ENCODE measurements around the gene CCL27.

CCL27 gene

DNA sequence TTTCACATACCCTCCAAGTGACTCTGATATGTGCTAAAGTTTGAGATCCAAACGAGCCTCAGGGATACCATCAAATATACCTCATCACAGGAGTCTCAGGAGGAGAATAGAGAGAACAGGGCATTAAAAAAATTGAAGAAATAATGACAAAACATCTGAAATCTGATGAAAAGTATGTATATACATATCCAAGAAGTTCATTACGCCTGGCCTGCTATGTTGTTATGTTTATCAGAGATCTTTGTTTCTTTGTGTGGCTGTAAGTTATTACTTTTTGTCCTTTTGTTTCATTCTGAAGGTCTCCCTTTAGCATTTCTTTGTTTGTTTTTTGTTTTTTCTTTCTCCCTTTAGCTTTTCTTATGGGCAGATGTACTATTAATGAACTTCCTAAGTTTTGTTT, 31.1 kb upstream of the CCL27 start:
- H3K27ac ChIP-seq (ENCODE audit: poor library complexity, severe bottlenecking) = no peak overlapping the region
- ATAC-seq (ENCODE audit: low read depth) (no peak), DNase-seq (ENCODE audit: low spot score) (no peak)
- no peaks in the 10 kb centered on the region for H3K4me1 ChIP-seq (ENCODE audit: insufficient read depth, poor library complexity, severe bottlenecking)
- H3K36me3 ChIP-seq (ENCODE audit: low read depth) = no peaks in the 10 kb centered on the region
- TF ChIP-seq, protein P1, sequence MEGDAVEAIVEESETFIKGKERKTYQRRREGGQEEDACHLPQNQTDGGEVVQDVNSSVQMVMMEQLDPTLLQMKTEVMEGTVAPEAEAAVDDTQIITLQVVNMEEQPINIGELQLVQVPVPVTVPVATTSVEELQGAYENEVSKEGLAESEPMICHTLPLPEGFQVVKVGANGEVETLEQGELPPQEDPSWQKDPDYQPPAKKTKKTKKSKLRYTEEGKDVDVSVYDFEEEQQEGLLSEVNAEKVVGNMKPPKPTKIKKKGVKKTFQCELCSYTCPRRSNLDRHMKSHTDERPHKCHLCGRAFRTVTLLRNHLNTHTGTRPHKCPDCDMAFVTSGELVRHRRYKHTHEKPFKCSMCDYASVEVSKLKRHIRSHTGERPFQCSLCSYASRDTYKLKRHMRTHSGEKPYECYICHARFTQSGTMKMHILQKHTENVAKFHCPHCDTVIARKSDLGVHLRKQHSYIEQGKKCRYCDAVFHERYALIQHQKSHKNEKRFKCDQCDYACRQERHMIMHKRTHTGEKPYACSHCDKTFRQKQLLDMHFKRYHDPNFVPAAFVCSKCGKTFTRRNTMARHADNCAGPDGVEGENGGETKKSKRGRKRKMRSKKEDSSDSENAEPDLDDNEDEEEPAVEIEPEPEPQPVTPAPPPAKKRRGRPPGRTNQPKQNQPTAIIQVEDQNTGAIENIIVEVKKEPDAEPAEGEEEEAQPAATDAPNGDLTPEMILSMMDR (IDR thresholded peaks at IDR 0.05; ENCODE audit: poor library complexity, severe bottlenecking) = no peak
- no peaks in the 10 kb centered on the region for H3K27me3 ChIP-seq (ENCODE audit: insufficient read depth, poor library complexity, severe bottlenecking)
- H3K4me3 ChIP-seq (ENCODE audit: severe bottlenecking) = no peak overlapping the region
- H3K9me3 ChIP-seq (ENCODE audit: severe bottlenecking) = no peaks in the 10 kb centered on the region

- Histone ChIP-seq H3K4me1 (ENCODE audit: insufficient read depth, poor library complexity, severe bottlenecking) (no peaks in the 10 kb centered on the region), H3K36me3 (ENCODE audit: low read depth) (no peaks in the 10 kb centered on the region), H3K27me3 (ENCODE audit: insufficient read depth, poor library complexity, severe bottlenecking) (no peaks in the 10 kb centered on the region), H3K9me3 (ENCODE audit: severe bottlenecking) (no peaks in the 10 kb centered on the region), H3K27ac (ENCODE audit: poor library complexity, severe bottlenecking) (no peak overlapping the region), H3K4me3 (ENCODE audit: severe bottlenecking) (no peak overlapping the region)
- no peak for DNase-seq (ENCODE audit: low spot score)
- TF ChIP-seq, protein P1 (IDR thresholded peaks at IDR 0.05; ENCODE audit: poor library complexity, severe bottlenecking) = no peak
- ATAC-seq (ENCODE audit: low read depth) = no peak
Observed at GRCh38 chr9:34691936-34692315, 29.5 kb upstream of the CCL27 start.

GRCh38 chr9:34690983-34691935, 28.8 kb upstream of the CCL27 start, which contains the start of gene CCL19:
Gene CCL19, minus strand, starts transcription at chr9:34691276. Its CDS starts 137 bp downstream, at chr9:34691139.
- Histone ChIP-seq H3K27ac (ENCODE audit: poor library complexity, severe bottlenecking) (no peak within 1 kb of the TSS), H3K27me3 (ENCODE audit: insufficient read depth, poor library complexity, severe bottlenecking) (no peaks in the 10 kb centered on the region), H3K9me3 (ENCODE audit: severe bottlenecking) (no peaks in the 10 kb centered on the region), H3K36me3 (ENCODE audit: low read depth) (no peaks in the 10 kb centered on the region), H3K4me3 (ENCODE audit: severe bottlenecking) (no peak within 1 kb of the TSS), H3K4me1 (ENCODE audit: insufficient read depth, poor library complexity, severe bottlenecking) (no peaks in the 10 kb centered on the region)
- no peak for ATAC-seq (ENCODE audit: low read depth)
- no peak for DNase-seq (ENCODE audit: low spot score)
- TF ChIP-seq, protein P1 (IDR thresholded peaks at IDR 0.05; ENCODE audit: poor library complexity, severe bottlenecking) = no peak

DNA sequence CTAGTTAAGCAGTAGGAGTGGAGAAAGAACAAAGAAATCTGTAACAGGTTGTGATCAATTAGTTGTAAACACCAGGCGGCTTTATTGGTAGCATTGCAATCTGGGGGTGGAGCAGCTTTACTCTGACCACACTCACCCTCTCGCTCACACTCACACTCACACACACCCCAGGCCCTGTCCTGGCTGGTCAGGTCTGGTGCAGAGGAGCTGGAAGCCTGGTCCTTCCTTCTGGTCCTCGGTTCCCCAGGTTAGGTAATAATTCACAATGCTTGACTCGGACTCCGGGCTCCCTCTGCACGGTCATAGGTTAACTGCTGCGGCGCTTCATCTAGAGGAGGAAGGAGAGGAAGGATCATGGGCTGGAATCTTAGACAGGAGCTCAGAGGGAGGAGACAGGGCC, 27.1 kb upstream of the CCL27 start:
- Histone ChIP-seq H3K27me3 (ENCODE audit: insufficient read depth, poor library complexity, severe bottlenecking) (no peaks in the 10 kb centered on the region), H3K4me3 (ENCODE audit: severe bottlenecking) (no peak overlapping the region), H3K36me3 (ENCODE audit: low read depth) (no peaks in the 10 kb centered on the region), H3K4me1 (ENCODE audit: insufficient read depth, poor library complexity, severe bottlenecking) (no peaks in the 10 kb centered on the region), H3K9me3 (ENCODE audit: severe bottlenecking) (no peaks in the 10 kb centered on the region), H3K27ac (ENCODE audit: poor library complexity, severe bottlenecking) (no peak overlapping the region)
- ATAC-seq (ENCODE audit: low read depth) (no peak), DNase-seq (ENCODE audit: low spot score) (no peak)
- TF ChIP-seq, protein P1 (IDR thresholded peaks at IDR 0.05; ENCODE audit: poor library complexity, severe bottlenecking) = no peak

DNA sequence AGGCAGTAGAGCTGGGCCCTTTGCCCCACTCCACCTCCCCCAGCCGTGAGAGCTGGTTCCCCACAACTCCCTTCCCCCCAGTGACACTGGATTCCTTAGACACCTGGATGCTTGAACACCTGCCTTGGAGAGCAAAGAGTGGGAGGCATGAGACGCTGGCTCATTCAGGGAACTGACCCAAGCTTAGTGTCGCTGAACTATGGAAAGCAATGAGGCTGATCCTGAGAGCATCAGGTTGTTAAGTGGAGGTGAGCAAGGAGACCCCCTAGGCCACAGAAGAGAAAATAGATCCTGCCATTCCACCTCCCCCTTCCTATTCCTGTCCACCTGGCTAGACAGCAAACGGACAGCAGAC, 26.6 kb upstream of the CCL27 start:
- Histone ChIP-seq H3K4me1 (ENCODE audit: insufficient read depth, poor library complexity, severe bottlenecking) (no peaks in the 10 kb centered on the region), H3K4me3 (ENCODE audit: severe bottlenecking) (no peak overlapping the region), H3K27me3 (ENCODE audit: insufficient read depth, poor library complexity, severe bottlenecking) (no peaks in the 10 kb centered on the region), H3K9me3 (ENCODE audit: severe bottlenecking) (no peaks in the 10 kb centered on the region), H3K27ac (ENCODE audit: poor library complexity, severe bottlenecking) (no peak overlapping the region), H3K36me3 (ENCODE audit: low read depth) (no peaks in the 10 kb centered on the region)
- TF ChIP-seq, protein P1 (IDR thresholded peaks at IDR 0.05; ENCODE audit: poor library complexity, severe bottlenecking) = no peak
- ATAC-seq (ENCODE audit: low read depth) (no peak), DNase-seq (ENCODE audit: low spot score) (no peak)

Data from RWPE2 (cell line).